Panc1 (cell line): ENCODE results near the gene SAMD14. TPM values are rescaled to one million over a fixed set of nuclear protein-coding genes. Genes with fewer than 3 reads are reported as not detected.
A peak's percentile ranks its signal among the peaks of the same experiment; 100 is the strongest.

Experiments used
- ATAC-seq: fragments of 200-7000 bp; cut with Tn5 transposase; 2 replicates; pipeline ENCODE4 v1.9.1; 2020; ENCODE audit warnings: mild to moderate bottlenecking, moderate library complexity
- BruUV-seq: library from RNA; stranded (reverse); fragments of 400-500 nt; replicated peaks from 2 replicates; lab custom pipeline; 2021; lab: Mats Ljungman, UMichigan
- CTCF ChIA-PET: fragments of 300-600 bp; sonication (Branson Sonifier 250); formaldehyde crosslinking; loops from one replicate; lab custom pipeline; 2022; ENCODE audit warnings: antibody characterized with exemption; lab: Charles Lee
- POLR2A ChIA-PET: fragments of 300-600 bp; sonication (Branson Sonifier 250); formaldehyde crosslinking; loops from one replicate; lab custom pipeline; 2022; ENCODE audit warnings: antibody characterized with exemption; lab: Charles Lee
- DNase-seq: peaks from one replicate; pipeline ENCODE4 v3.0.0-alpha.2; 2010; ENCODE audit warnings: low read depth, low spot score
- H3K27ac ChIP-seq: 2 replicates; pipeline ENCODE4 v1.5.1; 2011; ENCODE audit warnings: mild to moderate bottlenecking, low read length, inconsistent platforms
- H3K27me3 ChIP-seq: fragments of 200-500 bp; sonication (Bioruptor generic); 2 replicates; pipeline ENCODE4 v1.6.0; 2014; ENCODE audit warnings: low read length, inconsistent platforms; ENCODE audit not compliant: control insufficient read depth, insufficient read depth
- H3K36me3 ChIP-seq: fragments of 200-500 bp; sonication (Bioruptor generic); 2 replicates; pipeline ENCODE4 v1.5.1; 2014; ENCODE audit warnings: inconsistent platforms, mild to moderate bottlenecking, low read length, moderate library complexity; ENCODE audit not compliant: control insufficient read depth, insufficient read depth
- H3K4me1 ChIP-seq: 2 replicates; pipeline ENCODE4 v1.5.1; 2011; ENCODE audit warnings: inconsistent platforms, mild to moderate bottlenecking, low read length, moderate library complexity; ENCODE audit not compliant: control insufficient read depth, insufficient read depth
- H3K4me3 ChIP-seq, 2 experiments: 2 replicates each; pipeline ENCODE4 v1.5.1; 2011 to 2012; ENCODE audit warnings: low read depth in 2 of 2, low read length in 2 of 2, mild to moderate bottlenecking in 2 of 2, inconsistent platforms in 1 of 2, moderate library complexity in 1 of 2
- H3K9me3 ChIP-seq: fragments of 200-500 bp; sonication (Bioruptor generic); 2 replicates; pipeline ENCODE4 v1.5.1; 2014; ENCODE audit warnings: low read depth, mild to moderate bottlenecking, inconsistent platforms, low read length, moderate library complexity; ENCODE audit not compliant: control insufficient read depth, insufficient read depth
- CTCF ChIP-seq: fragments of 450-650 bp; IDR thresholded peaks from 2 replicates; pipeline ENCODE4 v1.5.1; 2017; ENCODE audit warnings: mild to moderate bottlenecking
- POLR2AphosphoS5 ChIP-seq: IDR thresholded peaks from 2 replicates; pipeline ENCODE4 v1.6.1; 2012; ENCODE audit warnings: mild to moderate bottlenecking, low read depth, low read length, moderate library complexity
- SIN3A ChIP-seq: IDR thresholded peaks from 2 replicates; pipeline ENCODE4 v1.6.1; 2012; ENCODE audit warnings: low read depth, mild to moderate bottlenecking, low read length, moderate library complexity, borderline replicate concordance; ENCODE audit not compliant: insufficient read depth
- TCF7L2 ChIP-seq: IDR thresholded peaks from 2 replicates; pipeline ENCODE4 v1.6.1; 2011; ENCODE audit warnings: mild to moderate bottlenecking, low read depth, low read length, inconsistent platforms
- in situ Hi-C: cut with HindIII; loops from 2 replicates; pipeline ENCODE4 v1.10.0; 2016; ENCODE audit warnings: low sequenced_read_pairs, low pct_unique_long_range_greater_than_20kb
- intact Hi-C: fragments of 100-400 bp; cut with micrococcal nuclease; formaldehyde crosslinking; loops from one replicate; pipeline ENCODE4 v1.10.0; 2022; ENCODE audit not compliant: unreplicated experiment
- total RNA-seq: library from RNA; stranded (reverse); gene quantifications from one replicate; pipeline ENCODE4 v1.2.1, GENCODE V29; 2021; ENCODE audit not compliant: unreplicated experiment
- TF ChIP-seq, protein P1 (sequence below), 2 experiments: IDR thresholded peaks; 2 replicates each; pipeline ENCODE4 v1.6.1; 2011 to 2012; ENCODE audit warnings: low read depth in 2 of 2, control low read depth in 1 of 2, low read length in 1 of 2, mild to moderate bottlenecking in 1 of 2, moderate library complexity in 1 of 2; ENCODE audit not compliant: insufficient read depth in 1 of 2

SAMD14 gene
- total RNA-seq, 1 experiment from 2014 or later: 6.9 TPM

DNA sequence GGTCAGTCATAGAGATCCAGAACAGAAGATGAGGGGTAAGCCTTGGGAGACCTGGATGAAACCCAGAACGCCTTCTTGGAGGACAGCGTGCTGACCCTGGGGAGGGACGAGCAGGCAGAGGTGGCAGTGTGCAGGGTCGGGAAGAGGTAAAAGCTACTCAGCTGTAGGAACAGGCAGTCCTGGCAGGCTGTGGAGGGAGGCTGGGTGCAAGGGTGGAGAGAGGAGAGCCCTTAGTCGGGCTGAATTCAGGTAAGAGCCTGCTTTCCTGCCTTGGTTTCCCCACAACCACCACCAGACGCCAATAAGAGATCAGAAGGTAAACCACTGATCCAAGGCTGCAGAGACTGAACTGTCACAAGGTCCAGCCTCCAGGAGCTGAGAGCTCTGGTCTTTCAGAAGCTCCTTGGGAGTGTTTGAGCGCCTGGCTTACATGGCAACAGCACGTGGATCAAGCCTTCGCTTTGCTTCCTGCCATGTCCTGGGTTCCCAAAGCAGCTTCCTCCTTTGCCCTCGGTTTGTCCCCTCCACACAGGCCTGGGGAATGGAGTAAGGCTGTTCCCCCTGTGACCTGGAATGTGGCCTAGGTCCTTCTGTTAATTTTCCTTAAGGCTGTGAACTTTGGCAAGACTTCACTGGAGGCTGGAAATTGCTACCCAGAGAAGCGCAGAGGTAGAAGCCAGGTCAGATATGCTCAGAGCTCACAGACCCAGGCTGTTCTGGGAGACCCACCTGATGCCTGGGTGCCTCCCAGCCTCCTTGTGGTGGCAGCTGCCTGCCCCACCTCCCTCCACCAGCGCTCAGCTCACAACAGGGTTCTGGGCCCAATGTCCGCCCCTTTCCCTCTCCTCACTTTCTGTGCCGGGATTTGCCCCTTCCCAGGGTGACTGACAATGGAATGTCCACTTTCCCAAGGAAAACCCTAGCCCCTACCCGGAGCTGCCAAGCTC lies 38.7 kb downstream of the SAMD14 start:
- no peaks in the 10 kb centered on the region for H3K9me3 ChIP-seq
- no peak overlapping the region for H3K4me3 ChIP-seq
- H3K27ac ChIP-seq: peak overlapping the region; percentile 41
- H3K4me1 ChIP-seq: peaks cover 36% of the 10 kb centered on the region
- intact Hi-C loops: no loop called here
- in situ Hi-C loops: no loop called here
- no peak for ATAC-seq
- ChIA-PET POLR2A (no interaction called here), CTCF (interaction anchor here (0.5 to 1.0 kb wide), 2 partner anchors 11 to 17 kb away, joined by 3 to 4 read pairs; no protein-coding TSS in a partner anchor)
- H3K36me3 ChIP-seq: peaks cover 2% of the 10 kb centered on the region; the same call in 1 of the 2 replicates
- no TSS peak for BruUV-seq
- H3K27me3 ChIP-seq: no peaks in the 10 kb centered on the region
- no peak for DNase-seq
- TF ChIP-seq POLR2AphosphoS5 (peak; percentile 73), CTCF (no peak)

- Histone ChIP-seq H3K27me3 (no peaks in the 10 kb centered on the region), H3K4me1 (peaks cover 29% of the 10 kb centered on the region; the same call in 1 of the 2 replicates), H3K27ac (no peak overlapping the region), H3K9me3 (no peaks in the 10 kb centered on the region), H3K4me3 (no peak overlapping the region), H3K36me3 (peaks cover 3% of the 10 kb centered on the region; the same call in 1 of the 2 replicates)
- DNase-seq (no peak), ATAC-seq (no peak)
- intact Hi-C loops (no loop called here), in situ Hi-C loops (no loop called here)
- TF ChIP-seq CTCF: no peak
- no peak for TF ChIP-seq SIN3A
- no peak for TF ChIP-seq POLR2AphosphoS5
- no peak for TF ChIP-seq TCF7L2
- TF ChIP-seq, protein P1, sequence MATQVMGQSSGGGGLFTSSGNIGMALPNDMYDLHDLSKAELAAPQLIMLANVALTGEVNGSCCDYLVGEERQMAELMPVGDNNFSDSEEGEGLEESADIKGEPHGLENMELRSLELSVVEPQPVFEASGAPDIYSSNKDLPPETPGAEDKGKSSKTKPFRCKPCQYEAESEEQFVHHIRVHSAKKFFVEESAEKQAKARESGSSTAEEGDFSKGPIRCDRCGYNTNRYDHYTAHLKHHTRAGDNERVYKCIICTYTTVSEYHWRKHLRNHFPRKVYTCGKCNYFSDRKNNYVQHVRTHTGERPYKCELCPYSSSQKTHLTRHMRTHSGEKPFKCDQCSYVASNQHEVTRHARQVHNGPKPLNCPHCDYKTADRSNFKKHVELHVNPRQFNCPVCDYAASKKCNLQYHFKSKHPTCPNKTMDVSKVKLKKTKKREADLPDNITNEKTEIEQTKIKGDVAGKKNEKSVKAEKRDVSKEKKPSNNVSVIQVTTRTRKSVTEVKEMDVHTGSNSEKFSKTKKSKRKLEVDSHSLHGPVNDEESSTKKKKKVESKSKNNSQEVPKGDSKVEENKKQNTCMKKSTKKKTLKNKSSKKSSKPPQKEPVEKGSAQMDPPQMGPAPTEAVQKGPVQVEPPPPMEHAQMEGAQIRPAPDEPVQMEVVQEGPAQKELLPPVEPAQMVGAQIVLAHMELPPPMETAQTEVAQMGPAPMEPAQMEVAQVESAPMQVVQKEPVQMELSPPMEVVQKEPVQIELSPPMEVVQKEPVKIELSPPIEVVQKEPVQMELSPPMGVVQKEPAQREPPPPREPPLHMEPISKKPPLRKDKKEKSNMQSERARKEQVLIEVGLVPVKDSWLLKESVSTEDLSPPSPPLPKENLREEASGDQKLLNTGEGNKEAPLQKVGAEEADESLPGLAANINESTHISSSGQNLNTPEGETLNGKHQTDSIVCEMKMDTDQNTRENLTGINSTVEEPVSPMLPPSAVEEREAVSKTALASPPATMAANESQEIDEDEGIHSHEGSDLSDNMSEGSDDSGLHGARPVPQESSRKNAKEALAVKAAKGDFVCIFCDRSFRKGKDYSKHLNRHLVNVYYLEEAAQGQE (IDR thresholded peaks at IDR 0.05; ENCODE audit: insufficient read depth in 1 of 2, low read depth in 2 of 2, low read length in 1 of 2): no peak
- ChIA-PET POLR2A (no interaction called here), CTCF (no interaction called here)
- TSS peak; percentile 90 for BruUV-seq
Observed at GRCh38 chr17:50090071-50090470, 39.9 kb downstream of the SAMD14 start.
